OCI-LY3 (cell line): ENCODE data around the gene SH3GL2.
"Not testable (repeated sequence)": the region's sequence is repeated elsewhere in the genome, so short reads cannot be mapped to it uniquely, and the experiment has no call there.

Experiments
- H2AFZ ChIP-seq: fragments of 200-600, 300-600 bp; shearing (Covaris generic); 2 replicates; pipeline ENCODE4 v1.6.0; 2014; ENCODE audit warnings: antibody characterized with exemption, low read depth, low read length
- H3K27ac ChIP-seq: fragments of 200-600, 300-600 bp; sonication (generic); 2 replicates; pipeline ENCODE4 v1.5.1; 2014; ENCODE audit warnings: mild to moderate bottlenecking, low read length, moderate library complexity, mixed read lengths
- H3K27me3 ChIP-seq: fragments of 200-600, 300-600 bp; sonication (generic); 2 replicates; pipeline ENCODE4 v1.6.1; 2014; ENCODE audit warnings: low read depth, low read length, mixed read lengths
- H3K36me3 ChIP-seq: fragments of 200-600, 300-600 bp; sonication (generic); replicated peaks from 2 replicates; pipeline ENCODE3; 2014; ENCODE audit warnings: low read depth, low read length, mixed read lengths
- H3K4me1 ChIP-seq: fragments of 300-600, 200-600 bp; sonication (generic); 2 replicates; pipeline ENCODE4 v1.6.1; 2014; ENCODE audit warnings: low read length, mixed read lengths
- H3K4me2 ChIP-seq: fragments of 200-600, 300-600 bp; sonication (generic); 2 replicates; pipeline ENCODE4 v1.6.1; 2014; ENCODE audit warnings: low read length, mixed read lengths
- H3K4me3 ChIP-seq: fragments of 300-600, 200-600 bp; sonication (generic); 2 replicates; pipeline ENCODE4 v1.5.1; 2014; ENCODE audit warnings: antibody characterized with exemption, mild to moderate bottlenecking, low read length, moderate library complexity
- H3K79me2 ChIP-seq: fragments of 300-600, 200-600 bp; shearing (Covaris generic); 2 replicates; pipeline ENCODE4 v1.6.1; 2014; ENCODE audit warnings: mild to moderate bottlenecking, low read length, mixed read lengths
- H3K9ac ChIP-seq: fragments of 300-600, 200-600 bp; shearing (Covaris generic); 2 replicates; pipeline ENCODE4 v1.6.0; 2014; ENCODE audit warnings: mild to moderate bottlenecking, low read length, moderate library complexity
- H3K9me3 ChIP-seq: fragments of 200-600, 300-600 bp; shearing (Covaris generic); 2 replicates; pipeline ENCODE4 v1.6.1; 2014; ENCODE audit warnings: low read length, mixed read lengths; ENCODE audit not compliant: insufficient read depth
- H4K20me1 ChIP-seq: fragments of 200-600, 300-600 bp; sonication (generic); 2 replicates; pipeline ENCODE4 v1.6.1; 2016; ENCODE audit warnings: low read length, mixed read lengths; ENCODE audit not compliant: insufficient read depth
- EZH2phosphoT487 ChIP-seq: fragments of 200-600 bp; shearing (Covaris generic); IDR thresholded peaks from 2 replicates; pipeline ENCODE4 v1.6.1; 2018; ENCODE audit warnings: antibody characterized with exemption, mixed run types, low read depth
- TF ChIP-seq, protein P1 (sequence below): fragments of 200-600, 300-600 bp; sonication (generic); IDR thresholded peaks from 2 replicates; pipeline ENCODE4 v1.5.1; 2014; ENCODE audit warnings: antibody characterized with exemption, low read length, low read depth

The SH3GL2 gene

DNA sequence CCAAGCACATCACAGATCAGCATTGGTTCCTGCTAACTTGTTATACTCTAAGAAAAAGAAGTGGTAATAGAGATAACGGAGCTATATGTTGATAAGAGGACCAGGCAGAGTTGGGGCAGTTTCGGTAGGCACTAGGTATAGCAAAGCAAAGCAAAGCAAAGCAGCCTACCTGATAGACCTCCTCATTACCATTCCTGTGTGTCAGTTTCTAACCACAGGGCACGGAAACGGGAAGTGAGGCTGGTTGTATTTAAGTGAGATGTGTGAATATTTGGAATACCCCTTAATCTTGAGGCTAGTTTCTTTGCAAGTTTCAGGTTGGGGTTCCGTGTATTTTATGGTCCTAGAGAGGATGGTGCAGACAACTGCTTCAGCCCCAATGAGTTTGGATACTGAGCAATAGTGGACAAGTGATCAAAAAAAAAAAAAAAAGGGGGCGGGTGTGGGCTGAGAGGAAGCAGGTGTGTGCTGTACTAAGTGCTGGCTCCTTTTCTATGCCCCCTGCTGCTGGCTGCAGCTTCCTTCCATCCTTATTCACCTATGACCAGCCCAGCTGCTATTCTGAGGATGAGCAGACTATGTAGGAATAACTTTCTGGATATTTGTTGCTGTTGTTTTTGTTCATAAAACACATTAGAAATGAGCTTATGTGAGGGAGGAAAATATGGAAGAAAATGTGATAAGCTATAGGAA is 183.3 kb downstream of the SH3GL2 start:
- H3K36me3 ChIP-seq: no peaks in the 10 kb centered on the region
- H2AFZ ChIP-seq: no peak overlapping the region
- H3K4me3 ChIP-seq: no peak overlapping the region
- H3K27ac ChIP-seq: no peak overlapping the region
- H3K9me3 ChIP-seq: no peaks in the 10 kb centered on the region
- no peak for TF ChIP-seq EZH2phosphoT487
- TF ChIP-seq, protein P1, sequence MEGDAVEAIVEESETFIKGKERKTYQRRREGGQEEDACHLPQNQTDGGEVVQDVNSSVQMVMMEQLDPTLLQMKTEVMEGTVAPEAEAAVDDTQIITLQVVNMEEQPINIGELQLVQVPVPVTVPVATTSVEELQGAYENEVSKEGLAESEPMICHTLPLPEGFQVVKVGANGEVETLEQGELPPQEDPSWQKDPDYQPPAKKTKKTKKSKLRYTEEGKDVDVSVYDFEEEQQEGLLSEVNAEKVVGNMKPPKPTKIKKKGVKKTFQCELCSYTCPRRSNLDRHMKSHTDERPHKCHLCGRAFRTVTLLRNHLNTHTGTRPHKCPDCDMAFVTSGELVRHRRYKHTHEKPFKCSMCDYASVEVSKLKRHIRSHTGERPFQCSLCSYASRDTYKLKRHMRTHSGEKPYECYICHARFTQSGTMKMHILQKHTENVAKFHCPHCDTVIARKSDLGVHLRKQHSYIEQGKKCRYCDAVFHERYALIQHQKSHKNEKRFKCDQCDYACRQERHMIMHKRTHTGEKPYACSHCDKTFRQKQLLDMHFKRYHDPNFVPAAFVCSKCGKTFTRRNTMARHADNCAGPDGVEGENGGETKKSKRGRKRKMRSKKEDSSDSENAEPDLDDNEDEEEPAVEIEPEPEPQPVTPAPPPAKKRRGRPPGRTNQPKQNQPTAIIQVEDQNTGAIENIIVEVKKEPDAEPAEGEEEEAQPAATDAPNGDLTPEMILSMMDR: no peak
- no peaks in the 10 kb centered on the region for H3K4me1 ChIP-seq
- no peak overlapping the region for H3K4me2 ChIP-seq
- H4K20me1 ChIP-seq: no peaks in the 10 kb centered on the region
- H3K27me3 ChIP-seq: no peaks in the 10 kb centered on the region
- H3K9ac ChIP-seq: no peak overlapping the region
- H3K79me2 ChIP-seq: no peaks in the 10 kb centered on the region

DNA sequence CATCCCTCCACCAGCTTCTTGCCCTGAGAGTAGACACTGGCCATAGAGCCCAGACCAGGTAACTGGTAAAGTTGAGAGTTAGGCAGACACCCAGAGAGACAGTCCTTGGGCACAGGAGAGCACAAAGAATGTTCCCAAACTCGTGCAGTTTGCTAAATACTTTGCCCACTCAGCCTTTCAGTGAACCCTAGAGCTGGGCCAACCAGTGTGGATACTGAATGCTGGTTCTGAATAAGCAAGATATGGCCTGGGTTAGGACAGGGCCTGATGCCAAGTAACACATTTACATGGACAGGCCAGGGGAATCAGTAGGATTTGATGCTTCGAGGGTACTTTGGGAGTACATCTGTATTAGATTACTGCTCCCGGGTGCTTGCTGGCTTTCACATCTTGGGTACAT is 185.4 kb downstream of the SH3GL2 start:
- no peak overlapping the region for H3K4me2 ChIP-seq
- no peaks in the 10 kb centered on the region for H3K9me3 ChIP-seq
- H3K4me3 ChIP-seq: no peak overlapping the region
- no peaks in the 10 kb centered on the region for H3K4me1 ChIP-seq
- H3K27me3 ChIP-seq: no peaks in the 10 kb centered on the region
- H3K36me3 ChIP-seq: no peaks in the 10 kb centered on the region
- TF ChIP-seq, protein P1: no peak
- TF ChIP-seq EZH2phosphoT487: no peak
- H4K20me1 ChIP-seq: no peaks in the 10 kb centered on the region
- H3K9ac ChIP-seq: no peak overlapping the region
- no peak overlapping the region for H2AFZ ChIP-seq
- H3K79me2 ChIP-seq: no peaks in the 10 kb centered on the region
- H3K27ac ChIP-seq: no peak overlapping the region

DNA sequence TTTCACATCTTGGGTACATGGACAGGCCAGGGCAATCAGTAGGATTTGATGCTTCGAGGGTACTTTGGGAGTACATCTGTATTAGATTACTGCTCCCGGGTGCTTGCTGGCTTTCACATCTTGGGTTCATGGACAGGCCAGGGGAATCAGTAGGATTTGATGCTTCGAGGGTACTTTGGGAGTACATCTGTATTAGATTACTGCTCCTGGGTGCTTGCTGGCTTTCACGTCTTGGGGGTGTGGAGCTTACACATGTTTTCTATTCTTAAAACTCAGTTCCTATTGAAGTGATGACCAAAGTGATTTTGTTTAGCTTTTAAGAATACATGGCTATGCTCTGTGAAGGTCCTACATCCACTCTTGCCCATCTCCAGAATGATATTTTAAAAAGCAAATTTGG is 186.3 kb downstream of the SH3GL2 start:
- not testable (repeated sequence) for H3K4me1 ChIP-seq, H3K27ac ChIP-seq, H2AFZ ChIP-seq, H3K4me2 ChIP-seq, H3K36me3 ChIP-seq, H3K9ac ChIP-seq, H3K27me3 ChIP-seq, H3K79me2 ChIP-seq, H3K9me3 ChIP-seq, H3K4me3 ChIP-seq, H4K20me1 ChIP-seq

DNA sequence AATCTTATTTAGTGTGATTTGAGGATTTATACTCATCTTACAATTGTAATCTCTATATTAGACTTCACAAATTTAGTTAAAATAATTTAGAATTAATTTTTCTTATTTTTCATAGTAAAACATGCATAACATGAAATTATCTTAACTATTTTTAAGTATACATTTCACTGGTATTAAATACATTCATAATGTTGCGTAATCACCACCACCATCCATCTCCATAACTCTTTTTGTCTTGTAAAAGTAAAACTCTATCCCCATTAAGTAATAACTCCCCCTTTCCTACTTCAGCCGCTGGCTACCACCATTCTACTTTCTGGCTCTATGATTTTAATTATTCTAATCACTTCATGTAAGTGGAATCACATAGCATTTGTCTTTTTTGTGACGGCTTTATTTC is 193.4 kb downstream of the SH3GL2 start:
- Histone ChIP-seq H2AFZ (no peak overlapping the region), H3K4me2 (no peak overlapping the region), H3K79me2 (no peaks in the 10 kb centered on the region), H3K9me3 (no peaks in the 10 kb centered on the region), H4K20me1 (no peaks in the 10 kb centered on the region), H3K4me1 (no peaks in the 10 kb centered on the region), H3K27me3 (no peaks in the 10 kb centered on the region; the same call in 1 of the 2 replicates), H3K4me3 (no peak overlapping the region), H3K36me3 (no peaks in the 10 kb centered on the region), H3K9ac (no peak overlapping the region), H3K27ac (no peak overlapping the region)
- TF ChIP-seq, protein P1: no peak
